Measurements from ENCODE around the gene SH3GLB1. TPM values are rescaled to one million over a fixed set of nuclear protein-coding genes. Genes with fewer than 3 reads are reported as not detected.
"Not testable (repeated sequence)": the region's sequence is repeated elsewhere in the genome, so short reads cannot be mapped to it uniquely, and the experiment has no call there.

Gene SH3GLB1
- total and polyA plus RNA-seq, 2 of the 4 experiments (the other 2 are of a cell fraction): 22.2 to 36.5 TPM

DNA sequence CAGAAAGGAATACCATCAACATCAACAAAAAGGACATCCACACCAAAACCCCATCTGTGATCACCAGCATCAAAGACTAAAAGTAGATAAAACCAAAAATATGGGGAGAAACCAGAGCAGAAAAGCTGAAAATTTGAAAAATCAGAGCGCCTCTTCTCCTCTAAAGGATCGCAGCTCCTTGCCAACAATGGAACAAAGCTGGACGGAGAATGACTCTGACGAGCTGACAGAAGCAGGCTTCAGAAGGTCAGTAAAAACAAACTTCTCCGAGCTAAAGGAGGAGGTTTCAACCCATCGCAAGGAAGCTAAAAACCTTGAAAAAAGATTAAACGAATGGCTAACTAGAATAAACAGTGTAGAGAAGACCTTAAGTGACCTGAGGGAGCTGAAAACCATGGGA lies 46.0 kb upstream of the SH3GLB1 start:
- DNase-seq; dilution Hi-C loops (cut with HindIII; ENCODE audit: low sequenced_read_pairs, unreplicated experiment); H4K20me1 ChIP-seq (ENCODE audit: insufficient read depth, low read length); BruUV-seq (replicated peaks); H2BK5ac ChIP-seq (ENCODE audit: low read depth, low read length, poor library complexity, severe bottlenecking); H4K91ac ChIP-seq (ENCODE audit: insufficient read depth, low read depth, low read length); in situ Hi-C loops (cut with MboI; ENCODE audit: low sequenced_read_pairs); H3K56ac ChIP-seq (ENCODE audit: extremely low read depth, insufficient read depth, low read length); H3K9me1 ChIP-seq (ENCODE audit: insufficient read depth, low read length); H3K18ac ChIP-seq (ENCODE audit: low read depth, low read length); H3K9ac ChIP-seq (ENCODE audit: low read depth, low read length); H2AK9ac ChIP-seq (replicated peaks; ENCODE audit: low read depth, low read length, poor library complexity); H4K8ac ChIP-seq (ENCODE audit: low read depth in 2 of 2, low read length in 2 of 2); H3K14ac ChIP-seq (replicated peaks; ENCODE audit: low read depth, low read length); POLR2A ChIA-PET (ENCODE audit: unreplicated experiment); H3K79me1 ChIP-seq (ENCODE audit: low read depth in 1 of 2, low read length in 2 of 2); H3K36me3 ChIP-seq (ENCODE audit: control insufficient read depth, insufficient read depth, low read length); ATAC-seq (ENCODE audit: low read depth); H2BK20ac ChIP-seq (ENCODE audit: low read depth, low read length); intact Hi-C loops (cut with micrococcal nuclease); H3K27me3 ChIP-seq (ENCODE audit: control insufficient read depth, insufficient read depth, low read length); H3K4me2 ChIP-seq (ENCODE audit: low read depth, low read length); H2BK15ac ChIP-seq (ENCODE audit: low read depth, low read length); H3K4me3 ChIP-seq (ENCODE audit: insufficient read depth, low read depth, low read length); H3K27ac ChIP-seq (ENCODE audit: insufficient read depth, low read length); H2BK120ac ChIP-seq (ENCODE audit: low read depth, low read length); CTCF ChIA-PET; H3K4ac ChIP-seq (ENCODE audit: low read depth, low read length); H3K23ac ChIP-seq (ENCODE audit: low read depth, low read length); H4K5ac ChIP-seq (ENCODE audit: low read depth, low read length); H2AK5ac ChIP-seq (ENCODE audit: low read depth, low read length); H3K4me1 ChIP-seq (ENCODE audit: control insufficient read depth, insufficient read depth, low read length); H2AFZ ChIP-seq (replicated peaks; ENCODE audit: low read length, poor library complexity); H3K9me3 ChIP-seq (ENCODE audit: control insufficient read depth, insufficient read depth, low read length): not testable (repeated sequence)
- WGBS, 2 experiments (ENCODE audit: extremely low coverage in 2 of 2, insufficient read length in 1 of 2): 20% methylated on average over 2 of the region's 7 CpGs; no CpG with 5 or more reads in 1 of the 2 experiments
